Nephron progenitor cell (in vitro differentiated cells): ENCODE data around the gene GTF3C1.
A peak's percentile ranks its signal among the peaks of the same experiment; 100 is the strongest.

Experiments
- DNase-seq: peaks from one replicate; pipeline ENCODE4 v3.0.0; 2021
- H3K27ac Mint-ChIP-seq: 2 replicates; pipeline ENCODE4 v1.8.0; 2021; ENCODE audit warnings: mild to moderate bottlenecking, moderate library complexity, mixed read lengths
- H3K27me3 Mint-ChIP-seq: 2 replicates; pipeline ENCODE4 v1.8.0; 2021; ENCODE audit warnings: mild to moderate bottlenecking, low read depth, mixed read lengths; ENCODE audit not compliant: poor library complexity
- H3K36me3 Mint-ChIP-seq: 2 replicates; pipeline ENCODE4 v1.8.0; 2021; ENCODE audit warnings: low read depth, mixed read lengths
- H3K4me1 Mint-ChIP-seq: 2 replicates; pipeline ENCODE4 v1.8.0; 2021; ENCODE audit warnings: mixed read lengths
- H3K4me3 Mint-ChIP-seq: 2 replicates; pipeline ENCODE4 v1.8.0; 2021; ENCODE audit warnings: mild to moderate bottlenecking, moderate library complexity, mixed read lengths
- H3K9me3 Mint-ChIP-seq: 2 replicates; pipeline ENCODE4 v1.8.0; 2021; ENCODE audit warnings: mild to moderate bottlenecking, moderate library complexity, mixed read lengths
- TF ChIP-seq, protein P1 (sequence below): fragments of 200-600 bp; sonication (generic); IDR thresholded peaks from 2 replicates; pipeline ENCODE4 v1.5.0; 2021; ENCODE audit warnings: antibody characterized with exemption

GTF3C1 gene

DNA sequence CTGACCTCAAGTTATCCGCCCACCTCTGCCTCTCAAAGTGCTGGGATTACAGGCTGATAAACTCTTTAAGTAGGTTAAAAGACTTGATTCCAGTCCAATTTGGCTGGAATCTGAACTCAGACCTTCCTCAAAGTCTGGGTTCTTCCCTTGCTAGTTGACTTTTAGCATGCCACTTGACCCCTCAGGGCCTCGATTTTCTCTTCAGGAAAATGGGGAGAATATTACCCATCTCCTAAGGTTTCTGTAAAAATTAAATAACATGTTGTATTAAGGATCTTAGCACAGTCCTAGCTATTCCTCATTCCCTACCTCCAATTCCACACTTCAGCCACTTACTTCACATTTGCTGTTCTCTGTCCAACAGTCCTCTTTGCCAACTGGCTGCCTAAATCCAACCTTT is 1.9 kb downstream of the GTF3C1 start:
- Mint-ChIP-seq H3K4me1 (peaks cover 47% of the 10 kb centered on the region), H3K4me3 (peak overlapping the region; percentile 99), H3K27me3 (no peaks in the 10 kb centered on the region), H3K36me3 (peaks cover 36% of the 10 kb centered on the region), H3K9me3 (no peaks in the 10 kb centered on the region), H3K27ac (peak overlapping the region; percentile 95)
- DNase-seq, result no peak
- TF ChIP-seq, protein P1, sequence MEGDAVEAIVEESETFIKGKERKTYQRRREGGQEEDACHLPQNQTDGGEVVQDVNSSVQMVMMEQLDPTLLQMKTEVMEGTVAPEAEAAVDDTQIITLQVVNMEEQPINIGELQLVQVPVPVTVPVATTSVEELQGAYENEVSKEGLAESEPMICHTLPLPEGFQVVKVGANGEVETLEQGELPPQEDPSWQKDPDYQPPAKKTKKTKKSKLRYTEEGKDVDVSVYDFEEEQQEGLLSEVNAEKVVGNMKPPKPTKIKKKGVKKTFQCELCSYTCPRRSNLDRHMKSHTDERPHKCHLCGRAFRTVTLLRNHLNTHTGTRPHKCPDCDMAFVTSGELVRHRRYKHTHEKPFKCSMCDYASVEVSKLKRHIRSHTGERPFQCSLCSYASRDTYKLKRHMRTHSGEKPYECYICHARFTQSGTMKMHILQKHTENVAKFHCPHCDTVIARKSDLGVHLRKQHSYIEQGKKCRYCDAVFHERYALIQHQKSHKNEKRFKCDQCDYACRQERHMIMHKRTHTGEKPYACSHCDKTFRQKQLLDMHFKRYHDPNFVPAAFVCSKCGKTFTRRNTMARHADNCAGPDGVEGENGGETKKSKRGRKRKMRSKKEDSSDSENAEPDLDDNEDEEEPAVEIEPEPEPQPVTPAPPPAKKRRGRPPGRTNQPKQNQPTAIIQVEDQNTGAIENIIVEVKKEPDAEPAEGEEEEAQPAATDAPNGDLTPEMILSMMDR, result no peak

DNA sequence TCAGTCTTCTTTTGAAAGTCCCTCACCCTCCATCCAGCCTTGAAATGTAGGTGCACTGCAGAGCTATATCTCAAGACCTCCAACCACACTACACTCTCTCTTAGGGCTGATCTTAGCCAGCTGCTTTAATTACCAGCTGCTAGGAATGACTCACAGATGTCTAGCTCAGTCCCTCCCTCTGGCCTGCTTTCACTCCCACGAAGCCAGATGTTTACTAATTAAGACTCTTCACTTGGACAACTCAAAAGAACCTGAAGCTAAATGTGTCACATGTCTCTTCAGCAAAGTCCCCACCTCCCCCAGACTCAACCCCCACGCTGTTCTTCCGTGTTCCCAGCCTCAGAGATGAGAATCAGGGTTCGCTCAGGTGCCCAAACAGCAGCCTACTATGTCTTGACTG is 2.6 kb downstream of the GTF3C1 start:
- Mint-ChIP-seq H3K9me3 (no peaks in the 10 kb centered on the region), H3K36me3 (peaks cover 41% of the 10 kb centered on the region), H3K27me3 (no peaks in the 10 kb centered on the region), H3K4me3 (peak overlapping the region; percentile 64), H3K27ac (peak overlapping the region; percentile 84), H3K4me1 (peaks cover 47% of the 10 kb centered on the region)
- TF ChIP-seq, protein P1, result no peak
- DNase-seq, result no peak

DNA sequence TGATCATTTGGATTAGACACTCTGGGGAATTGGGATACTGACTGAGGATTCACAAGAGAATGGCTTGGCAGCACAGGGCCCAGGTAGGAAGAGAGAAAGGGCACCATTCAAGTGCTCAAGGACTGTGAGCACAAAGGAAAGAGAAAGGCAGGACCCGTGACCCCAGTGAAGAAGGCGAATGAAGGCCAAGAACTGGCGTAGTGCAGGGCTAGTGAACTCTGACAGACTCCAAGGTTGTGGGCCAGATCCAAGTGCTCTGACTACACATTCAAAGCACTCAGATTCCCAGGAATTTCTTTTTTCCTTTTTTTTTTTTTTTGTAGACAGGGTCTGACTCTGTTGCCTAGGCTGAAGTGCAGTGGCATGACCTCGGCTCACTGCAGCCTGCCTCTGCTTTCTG is 5.0 kb downstream of the GTF3C1 start:
- Mint-ChIP-seq H3K27ac (no peak overlapping the region), H3K4me3 (no peak overlapping the region)

GRCh38 chr16:27543801-27544200 is 5.9 kb downstream of the GTF3C1 start:
- DNase-seq, result no peak
- peaks cover 28% of the 10 kb centered on the region for H3K4me1 Mint-ChIP-seq
- H3K27me3 Mint-ChIP-seq, result peaks cover 2% of the 10 kb centered on the region
- TF ChIP-seq, protein P1, result no peak
- H3K36me3 Mint-ChIP-seq, result peaks cover 73% of the 10 kb centered on the region
- peaks cover 3% of the 10 kb centered on the region for H3K9me3 Mint-ChIP-seq
- H3K4me3 Mint-ChIP-seq, result no peak overlapping the region
- no peak overlapping the region for H3K27ac Mint-ChIP-seq

More for the DNA sequence above, 5.0 kb downstream of the GTF3C1 start:
- Mint-ChIP-seq H3K36me3 (peaks cover 64% of the 10 kb centered on the region), H3K27me3 (no peaks in the 10 kb centered on the region), H3K9me3 (peaks cover 3% of the 10 kb centered on the region), H3K4me1 (peaks cover 34% of the 10 kb centered on the region)
- TF ChIP-seq, protein P1, result no peak
- no peak for DNase-seq

- peaks cover 4% of the 10 kb centered on the region for H3K4me1 Mint-ChIP-seq
- H3K27me3 Mint-ChIP-seq, result peaks cover 6% of the 10 kb centered on the region
- no peak overlapping the region for H3K4me3 Mint-ChIP-seq
- H3K9me3 Mint-ChIP-seq, result peaks cover 3% of the 10 kb centered on the region
- TF ChIP-seq, protein P1, result no peak
- peaks cover 84% of the 10 kb centered on the region for H3K36me3 Mint-ChIP-seq
- H3K27ac Mint-ChIP-seq, result peak overlapping the region; percentile 23
- no peak for DNase-seq
Observed at GRCh38 chr16:27539636-27540035, 10.1 kb downstream of the GTF3C1 start.

GRCh38 chr16:27539120-27539519 is 10.6 kb downstream of the GTF3C1 start:
- Mint-ChIP-seq H3K36me3 (peaks cover 84% of the 10 kb centered on the region), H3K4me1 (peaks cover 4% of the 10 kb centered on the region), H3K27me3 (peaks cover 6% of the 10 kb centered on the region), H3K9me3 (peaks cover 3% of the 10 kb centered on the region), H3K4me3 (no peak overlapping the region), H3K27ac (peak overlapping the region; percentile 23)
- TF ChIP-seq, protein P1, result no peak
- no peak for DNase-seq
